Smooth muscle cell of trachea (primary cell): ENCODE results near the gene EML3. TPM values are rescaled to one million over a fixed set of nuclear protein-coding genes. Genes with fewer than 3 reads are reported as not detected.

ENCODE experiments used
- total RNA-seq: library from RNA; depleted of rRNA; stranded (reverse); fragments of >200 nt; gene quantifications from 2 replicates; pipeline ENCODE4 v1.2.1, GENCODE V29; 2014

The EML3 gene, protein sequence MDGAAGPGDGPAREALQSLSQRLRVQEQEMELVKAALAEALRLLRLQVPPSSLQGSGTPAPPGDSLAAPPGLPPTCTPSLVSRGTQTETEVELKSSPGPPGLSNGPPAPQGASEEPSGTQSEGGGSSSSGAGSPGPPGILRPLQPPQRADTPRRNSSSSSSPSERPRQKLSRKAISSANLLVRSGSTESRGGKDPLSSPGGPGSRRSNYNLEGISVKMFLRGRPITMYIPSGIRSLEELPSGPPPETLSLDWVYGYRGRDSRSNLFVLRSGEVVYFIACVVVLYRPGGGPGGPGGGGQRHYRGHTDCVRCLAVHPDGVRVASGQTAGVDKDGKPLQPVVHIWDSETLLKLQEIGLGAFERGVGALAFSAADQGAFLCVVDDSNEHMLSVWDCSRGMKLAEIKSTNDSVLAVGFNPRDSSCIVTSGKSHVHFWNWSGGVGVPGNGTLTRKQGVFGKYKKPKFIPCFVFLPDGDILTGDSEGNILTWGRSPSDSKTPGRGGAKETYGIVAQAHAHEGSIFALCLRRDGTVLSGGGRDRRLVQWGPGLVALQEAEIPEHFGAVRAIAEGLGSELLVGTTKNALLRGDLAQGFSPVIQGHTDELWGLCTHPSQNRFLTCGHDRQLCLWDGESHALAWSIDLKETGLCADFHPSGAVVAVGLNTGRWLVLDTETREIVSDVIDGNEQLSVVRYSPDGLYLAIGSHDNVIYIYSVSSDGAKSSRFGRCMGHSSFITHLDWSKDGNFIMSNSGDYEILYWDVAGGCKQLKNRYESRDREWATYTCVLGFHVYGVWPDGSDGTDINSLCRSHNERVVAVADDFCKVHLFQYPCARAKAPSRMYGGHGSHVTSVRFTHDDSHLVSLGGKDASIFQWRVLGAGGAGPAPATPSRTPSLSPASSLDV
- total RNA-seq = 24.0 and 33.6 TPM in 2 replicates

DNA sequence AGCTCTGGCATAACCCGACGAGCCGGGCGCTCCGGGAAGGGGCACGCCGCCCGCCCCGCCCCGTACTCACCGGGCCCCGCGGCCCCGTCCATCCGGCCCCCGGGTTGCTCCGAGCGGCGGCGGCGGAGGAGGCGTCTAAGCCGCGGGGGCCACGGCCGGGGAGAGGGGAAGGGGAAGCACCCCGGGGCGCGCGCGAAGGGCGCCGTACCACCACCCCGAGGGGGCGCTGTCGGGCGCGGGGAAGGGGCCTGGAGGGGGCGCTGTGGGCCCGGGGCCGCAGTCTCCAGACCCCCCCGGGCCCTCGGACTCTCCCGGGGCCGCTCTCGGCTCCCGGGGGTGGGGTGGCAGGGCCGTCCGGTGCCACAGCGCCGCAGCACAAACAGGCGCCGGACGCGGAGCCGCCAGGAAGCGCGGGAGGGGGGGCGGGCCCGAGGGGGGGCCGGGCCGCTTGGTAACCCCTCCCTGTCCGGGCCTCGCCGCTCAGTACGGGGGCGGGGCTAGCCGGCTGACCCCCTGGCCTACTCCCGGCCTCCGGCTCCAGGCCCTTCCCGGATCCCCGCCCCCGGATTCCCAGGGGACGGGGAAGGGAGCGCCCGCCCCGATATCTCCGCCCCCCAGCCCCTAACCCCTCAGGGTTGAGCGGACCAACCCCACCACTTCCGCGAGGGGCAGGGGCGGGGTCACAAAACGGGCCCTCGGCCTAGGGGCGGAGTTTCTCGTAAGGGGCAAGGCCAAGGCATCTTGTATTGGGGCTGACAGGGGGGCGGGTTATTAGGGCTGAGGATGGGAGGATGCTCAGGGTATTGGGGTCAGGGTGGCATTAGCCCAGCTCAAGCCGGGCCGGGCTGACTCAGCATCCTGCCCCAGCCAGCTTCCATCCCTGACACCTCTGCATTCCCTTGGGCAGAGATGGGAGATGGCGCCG, at the start of gene EML3, which contains the start of gene ROM1:
Gene EML3, minus strand, starts transcription at position 410 of the 925 bp plus-strand sequence. Its CDS starts 318 bp downstream, at position 92.
Gene ROM1, plus strand, starts transcription at position 892 of the 925 bp plus-strand sequence. Its CDS starts 25 bp downstream, at position 917.

DNA sequence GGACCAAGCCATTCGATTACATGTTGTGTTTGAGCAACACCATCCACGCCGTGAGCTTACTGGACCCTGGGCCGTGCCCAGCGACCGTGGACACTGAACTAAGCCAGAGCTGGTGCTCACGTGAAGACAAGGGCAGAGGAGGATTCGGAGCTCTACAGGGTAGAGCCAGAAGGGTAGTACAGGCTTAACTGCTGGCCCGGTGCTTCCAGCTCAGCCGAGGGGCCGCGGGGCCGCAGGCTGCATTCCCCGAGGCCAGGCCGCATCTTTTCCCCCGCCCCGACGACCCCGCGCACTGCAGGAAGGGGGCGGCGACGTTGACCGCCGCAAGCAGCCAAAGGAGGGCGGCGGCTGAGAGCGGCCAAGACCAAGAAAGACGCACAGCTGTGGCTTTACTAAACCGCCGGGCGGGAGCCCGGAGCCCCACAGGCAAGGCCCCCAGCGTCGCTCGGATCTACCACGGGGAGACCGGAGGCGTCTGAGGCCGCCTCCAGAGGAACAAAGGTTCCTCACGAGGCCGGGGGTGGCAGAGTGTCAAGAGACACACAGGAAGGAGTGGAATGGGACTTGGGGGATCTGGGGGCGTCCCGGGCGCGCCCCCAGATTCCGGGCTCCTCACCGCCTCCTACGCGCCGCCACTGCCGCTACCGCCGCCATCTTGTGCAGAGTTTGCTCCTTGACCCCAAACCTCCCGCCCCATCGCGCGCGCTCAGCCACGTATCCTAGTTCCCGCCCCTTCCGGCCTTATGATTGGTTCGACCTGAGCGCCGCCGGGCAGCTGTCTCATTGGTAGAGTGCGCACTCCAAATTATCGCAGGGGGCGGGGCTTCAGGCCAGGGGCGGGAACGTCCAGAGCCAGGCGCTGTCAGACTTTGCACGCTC, 33.6 kb upstream of the EML3 start, which contains the start of gene GANAB:
Gene GANAB, minus strand, starts transcription at position 668 of the 879 bp plus-strand sequence. Its CDS starts 14 bp downstream, at position 654.

DNA sequence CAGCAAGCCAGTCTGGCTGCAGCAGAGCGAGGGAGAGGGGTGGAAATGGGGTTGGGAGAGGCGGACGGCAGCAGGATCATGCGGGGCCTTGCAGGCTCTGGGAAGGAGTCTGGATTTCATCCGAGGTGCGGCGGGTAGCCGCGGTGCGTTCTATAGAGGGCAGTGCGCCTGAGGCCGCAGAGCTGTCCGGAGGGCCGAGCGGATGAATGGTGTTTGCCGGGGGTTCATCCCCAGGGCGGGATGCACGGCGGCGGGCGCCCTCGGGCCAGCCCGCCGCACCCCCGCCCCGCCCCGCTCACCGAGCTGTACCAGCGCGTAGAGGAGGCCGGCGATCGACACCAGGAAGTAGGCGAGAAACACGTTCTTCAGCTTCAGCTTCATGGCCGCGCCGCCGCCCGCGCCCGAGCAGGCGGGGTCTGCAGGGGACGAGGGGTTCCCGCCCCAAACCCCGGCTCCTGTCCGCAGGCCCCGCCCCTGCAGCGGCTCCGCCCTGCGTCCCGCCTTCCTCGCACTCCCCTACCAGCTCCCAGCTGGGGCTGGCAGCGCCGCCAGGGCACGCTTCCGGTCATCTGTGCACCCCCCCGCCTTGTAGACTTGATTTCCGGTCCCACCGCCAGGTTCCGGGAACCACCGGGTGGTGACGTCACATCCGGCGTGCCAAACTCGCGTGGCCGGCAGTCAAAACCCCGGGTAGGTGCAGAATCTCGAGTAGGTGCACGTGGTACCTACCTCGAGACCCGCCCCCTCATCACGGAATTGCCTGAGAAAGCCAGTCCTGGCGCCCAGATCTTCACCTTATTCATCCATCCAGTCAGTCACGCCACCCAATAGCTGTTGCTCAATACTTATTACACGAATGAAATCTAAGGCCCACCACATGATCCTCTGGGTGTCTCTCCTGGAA, 9.2 kb upstream of the EML3 start, which contains the start of gene B3GAT3:
Gene B3GAT3, minus strand, starts transcription at position 420 of the 904 bp plus-strand sequence. Its CDS starts 39 bp downstream, at position 381.

DNA sequence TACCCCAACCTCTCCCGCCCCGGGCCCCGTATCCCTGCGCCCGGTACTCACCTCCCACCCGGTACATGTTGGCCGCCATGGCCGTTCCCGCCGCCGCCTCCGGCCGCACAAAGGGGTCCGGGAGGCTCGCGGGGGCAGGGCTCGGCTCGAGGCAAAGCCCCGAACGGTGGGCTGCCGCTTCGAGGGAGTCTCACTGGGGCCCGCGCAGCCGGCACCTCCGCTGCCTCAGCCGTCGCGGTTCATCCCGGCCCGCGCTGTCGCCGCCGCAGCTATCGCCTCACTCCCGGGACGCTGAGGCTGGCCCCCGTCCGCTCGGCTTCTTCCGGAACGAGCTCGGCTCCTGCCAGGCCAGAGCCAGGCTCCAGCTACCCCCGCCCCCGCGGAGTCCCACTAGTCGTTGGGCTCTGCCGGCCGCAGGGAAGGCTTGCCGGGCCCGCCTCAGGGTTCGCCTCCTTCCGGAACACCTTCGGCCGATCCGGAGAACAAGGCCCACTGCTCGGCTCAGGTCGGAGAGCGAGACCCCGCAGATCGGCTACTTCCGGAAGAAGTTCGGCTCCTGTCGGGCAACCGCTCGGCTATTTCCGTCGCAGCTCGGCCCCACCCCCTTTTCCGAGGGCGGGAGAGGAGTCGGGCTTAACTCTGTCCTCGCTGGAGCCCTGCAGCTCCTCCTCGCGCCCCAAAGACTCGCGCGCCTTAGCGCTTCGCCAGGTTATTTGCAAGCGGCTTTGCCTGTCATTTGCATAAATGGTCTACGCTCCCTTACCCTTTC, 11.0 kb downstream of the EML3 start, which contains the start of gene MTA2:
Gene MTA2, minus strand, starts transcription at position 494 of the 769 bp plus-strand sequence. Its CDS starts 415 bp downstream, at position 79.

DNA sequence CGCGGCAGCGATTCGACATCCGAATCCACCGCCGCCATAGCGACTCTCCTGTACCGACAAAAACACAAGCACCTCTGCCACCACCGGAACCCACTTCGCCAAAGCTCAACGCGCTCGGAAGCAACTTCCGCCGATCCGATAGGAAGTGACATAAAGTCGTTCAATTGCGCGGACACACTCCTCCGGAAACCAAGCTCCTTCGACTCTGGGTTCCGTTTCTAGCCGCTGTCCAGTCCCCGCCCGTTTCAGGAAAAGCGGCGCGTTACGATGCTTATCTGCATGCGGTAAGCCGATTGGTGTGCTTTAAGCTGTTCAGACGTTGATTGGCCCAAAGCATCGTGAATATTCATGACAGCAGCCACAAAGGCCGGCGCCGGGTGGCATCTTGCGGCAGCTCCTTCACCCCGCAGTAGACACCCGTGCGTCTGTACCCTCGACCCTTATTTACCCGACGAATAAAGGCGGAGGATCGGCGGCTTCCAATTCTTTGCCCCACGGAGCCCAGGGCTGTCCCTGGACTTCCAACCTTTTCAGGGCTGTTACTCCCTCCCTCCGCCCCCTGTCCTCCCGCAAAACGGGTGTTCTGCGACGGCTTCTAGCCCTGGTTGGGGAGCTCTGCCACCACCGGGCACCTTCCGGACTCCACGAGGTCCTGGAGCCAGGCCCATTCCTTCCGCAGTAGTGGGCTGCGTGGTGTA, 21.0 kb downstream of the EML3 start, which contains the start of gene TUT1:
Gene TUT1, minus strand, starts transcription at position 76 of the 698 bp plus-strand sequence. Its CDS starts 38 bp downstream, at position 38.

DNA sequence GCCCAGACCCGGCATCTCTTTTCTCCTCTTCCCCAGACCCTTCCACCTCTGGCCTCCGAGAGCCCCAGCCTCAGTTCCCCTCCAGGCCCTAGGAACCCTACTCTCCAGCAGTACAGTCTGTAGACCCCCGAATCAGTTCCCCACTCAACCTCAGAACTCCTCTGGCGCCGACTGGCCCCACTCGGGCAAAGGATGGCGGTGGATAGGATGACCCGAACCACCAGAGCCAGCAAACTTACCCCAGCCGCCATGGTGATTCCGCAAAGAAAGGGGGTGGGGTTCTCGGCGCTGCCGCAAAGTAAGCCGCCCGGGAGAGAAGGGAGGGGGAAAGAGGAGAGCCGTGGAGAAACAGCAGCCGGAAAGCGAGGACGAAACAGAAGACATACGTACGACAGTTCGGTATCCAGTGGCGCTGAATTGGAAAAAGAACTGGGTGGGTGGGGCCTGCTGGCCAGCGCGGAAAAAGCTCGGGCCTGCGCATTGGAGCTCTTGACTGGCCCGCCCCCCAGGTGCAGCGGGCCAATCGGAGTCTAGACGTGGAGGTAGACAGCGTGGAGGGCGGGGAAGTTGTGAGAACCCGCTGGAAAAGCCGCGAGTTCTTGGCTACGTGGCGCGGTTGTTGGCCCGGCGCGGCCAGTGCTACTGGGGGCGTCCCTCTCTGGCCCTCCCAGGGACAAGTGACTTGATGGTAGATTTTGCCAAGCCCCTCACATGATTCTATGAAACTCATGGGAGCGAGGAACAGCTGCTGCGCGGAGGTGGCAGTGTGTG, 38.8 kb downstream of the EML3 start, which contains the start of gene EEF1G:
Gene EEF1G, minus strand, starts transcription at position 300 of the 771 bp plus-strand sequence. Its CDS starts 49 bp downstream, at position 251.

Other genes with a start within 250 kb of the EML3 start
- gene SCGB1A1, start 193.7 kb downstream of the EML3 start, total RNA-seq = not detected in 2 replicates
- gene AHNAK, start 66.0 kb downstream of the EML3 start, total RNA-seq = 867 and 944 TPM in 2 replicates
- gene EEF1G, start 38.9 kb downstream of the EML3 start, total RNA-seq = 1,356 and 1,684 TPM in 2 replicates
- 9.7 and 13.6 TPM in 2 replicates for gene TUT1, start 21.3 kb downstream of the EML3 start, total RNA-seq
- 99.8 and 122 TPM in 2 replicates for gene MTA2, start 10.9 kb downstream of the EML3 start, total RNA-seq
- gene ROM1, start 482 bp upstream of the EML3 start, total RNA-seq = 3.9 and 4.6 TPM in 2 replicates
- gene B3GAT3, start 9.2 kb upstream of the EML3 start, total RNA-seq = 26.5 and 48.8 TPM in 2 replicates
- 339 and 341 TPM in 2 replicates for gene GANAB, start 33.8 kb upstream of the EML3 start, total RNA-seq
- 26.2 and 41.0 TPM in 2 replicates for gene INTS5, start 40.5 kb upstream of the EML3 start, total RNA-seq
- gene C11orf98, start 52.4 kb upstream of the EML3 start, total RNA-seq = 22.5 and 25.9 TPM in 2 replicates
- 5.2 and 7.8 TPM in 2 replicates for gene CSKMT, start 52.5 kb upstream of the EML3 start, total RNA-seq
- gene UQCC3, start 58.9 kb upstream of the EML3 start, total RNA-seq = 6.9 and 8.7 TPM in 2 replicates
- 4.3 and 6.1 TPM in 2 replicates for gene LBHD1, start 59.5 kb upstream of the EML3 start, total RNA-seq
- 118 and 157 TPM in 2 replicates for gene UBXN1, start 66.3 kb upstream of the EML3 start, total RNA-seq
- gene LRRN4CL, start 76.8 kb upstream of the EML3 start, total RNA-seq = 68.9 and 89.6 TPM in 2 replicates
- 49.5 and 76.3 TPM in 2 replicates for gene BSCL2, start 94.6 kb upstream of the EML3 start, total RNA-seq
- gene GNG3, start 94.9 kb upstream of the EML3 start, total RNA-seq = 0.17 TPM in 1 of 2 replicates, not detected in the other
- 9.6 and 18.3 TPM in 2 replicates for gene HNRNPUL2, start 114.7 kb upstream of the EML3 start, total RNA-seq
- 33.1 and 36.9 TPM in 2 replicates for gene TTC9C, start 115.7 kb upstream of the EML3 start, total RNA-seq
- 14.1 and 17.4 TPM in 2 replicates for gene ZBTB3, start 141.4 kb upstream of the EML3 start, total RNA-seq
- gene POLR2G, start 148.8 kb upstream of the EML3 start, total RNA-seq = 41.0 and 73.6 TPM in 2 replicates
- gene TAF6L, start 158.6 kb upstream of the EML3 start, total RNA-seq = 26.3 and 27.2 TPM in 2 replicates
- 40.7 and 52.1 TPM in 2 replicates for gene TMEM179B, start 174.6 kb upstream of the EML3 start, total RNA-seq
- gene TMEM223, start 179.2 kb upstream of the EML3 start, total RNA-seq = 14.7 and 19.0 TPM in 2 replicates
- 23.7 and 30.3 TPM in 2 replicates for gene NXF1, start 192.7 kb upstream of the EML3 start, total RNA-seq
- 47.5 and 48.1 TPM in 2 replicates for gene STX5, start 219.3 kb upstream of the EML3 start, total RNA-seq
- not detected in 2 replicates for gene TEX54, start 220.1 kb upstream of the EML3 start, total RNA-seq
- gene WDR74, start 226.8 kb upstream of the EML3 start, total RNA-seq = 26.3 and 48.0 TPM in 2 replicates